MM.1S (cell line): ENCODE measurements around the gene CTNNA2.
A peak's percentile ranks its signal among the peaks of the same experiment; 100 is the strongest.

ENCODE experiments used
- DNase-seq: peaks from one replicate; pipeline ENCODE4 v3.0.0-alpha.2; 2015
- H2AFZ ChIP-seq: fragments of 300-600 bp; sonication (generic); 2 replicates; pipeline ENCODE4 v1.6.0; 2016; ENCODE audit warnings: antibody characterized with exemption, low read length
- H3F3A ChIP-seq: fragments of 300-600 bp; sonication (generic); 2 replicates; pipeline ENCODE4 v1.6.1; 2016; ENCODE audit warnings: mild to moderate bottlenecking, antibody characterized with exemption, low read length, moderate library complexity, mixed read lengths; ENCODE audit not compliant: insufficient read depth
- H3K27ac ChIP-seq: fragments of 300-600 bp; sonication (generic); 2 replicates; pipeline ENCODE4 v1.5.1; 2016; ENCODE audit warnings: mild to moderate bottlenecking, low read length
- H3K27me3 ChIP-seq: fragments of 300-600 bp; sonication (generic); replicated peaks from 2 replicates; pipeline ENCODE4 v1.6.0; 2016; ENCODE audit warnings: low read length; ENCODE audit not compliant: insufficient read depth
- H3K36me3 ChIP-seq: fragments of 300-600 bp; sonication (generic); replicated peaks from 2 replicates; pipeline ENCODE4 v1.6.1; 2016; ENCODE audit warnings: mild to moderate bottlenecking, low read length, mixed read lengths; ENCODE audit not compliant: insufficient read depth
- H3K4me1 ChIP-seq: fragments of 300-600 bp; sonication (generic); 2 replicates; pipeline ENCODE4 v1.6.1; 2016; ENCODE audit warnings: low read length, mixed read lengths
- H3K4me2 ChIP-seq: fragments of 300-600 bp; sonication (generic); 2 replicates; pipeline ENCODE4 v1.6.0; 2016; ENCODE audit warnings: low read depth, low read length
- H3K4me3 ChIP-seq: fragments of 300-600 bp; sonication (generic); 2 replicates; pipeline ENCODE4 v1.5.1; 2016; ENCODE audit warnings: low read length, mixed read lengths
- H3K79me2 ChIP-seq: fragments of 300-600 bp; sonication (generic); 2 replicates; pipeline ENCODE4 v1.6.1; 2016; ENCODE audit warnings: mixed run types, low read length, mixed read lengths
- H3K9ac ChIP-seq: fragments of 300-600 bp; sonication (generic); 2 replicates; pipeline ENCODE4 v1.6.1; 2016; ENCODE audit warnings: low read length, mixed read lengths
- H3K9me2 ChIP-seq: fragments of 300-600 bp; sonication (generic); replicated peaks from 2 replicates; pipeline ENCODE4 v1.6.1; 2016; ENCODE audit warnings: mild to moderate bottlenecking, low read length, mixed read lengths; ENCODE audit not compliant: insufficient read depth
- H3K9me3 ChIP-seq: fragments of 300-600 bp; sonication (generic); replicated peaks from 2 replicates; pipeline ENCODE4 v1.6.1; 2016; ENCODE audit warnings: mild to moderate bottlenecking, low read length, mixed read lengths; ENCODE audit not compliant: insufficient read depth
- H4K20me1 ChIP-seq: fragments of 300-600 bp; sonication (generic); 2 replicates; pipeline ENCODE4 v1.6.1; 2016; ENCODE audit warnings: mild to moderate bottlenecking, low read length, moderate library complexity, mixed read lengths; ENCODE audit not compliant: insufficient read depth
- EZH2 ChIP-seq: fragments of 300-600 bp; sonication (generic); optimal IDR thresholded peaks from 2 replicates; pipeline ENCODE3; 2017; ENCODE audit warnings: low read depth, mild to moderate bottlenecking, antibody characterized with exemption, low read length, mixed read lengths
- EZH2phosphoT487 ChIP-seq: fragments of 300-600 bp; sonication (generic); IDR thresholded peaks from 2 replicates; pipeline ENCODE4 v1.6.1; 2018; ENCODE audit warnings: antibody characterized with exemption, low read length
- TF ChIP-seq, protein P1 (sequence below): fragments of 300-600 bp; sonication (generic); IDR thresholded peaks from 2 replicates; pipeline ENCODE4 v1.5.1; 2016; ENCODE audit warnings: antibody characterized with exemption, low read length, mixed read lengths

The CTNNA2 gene

GRCh38 chr2:80070587-80070986 is 557.7 kb downstream of the CTNNA2 start:
- Histone ChIP-seq H3K36me3 (no peaks in the 10 kb centered on the region), H3K4me3 (no peak overlapping the region), H3K9me3 (no peaks in the 10 kb centered on the region), H3K4me1 (no peaks in the 10 kb centered on the region), H3K27me3 (no peaks in the 10 kb centered on the region), H3K27ac (no peak overlapping the region), H3K79me2 (no peaks in the 10 kb centered on the region), H2AFZ (no peak overlapping the region), H3K9me2 (no peaks in the 10 kb centered on the region), H3F3A (no peaks in the 10 kb centered on the region), H4K20me1 (no peaks in the 10 kb centered on the region), H3K4me2 (no peak overlapping the region), H3K9ac (no peak overlapping the region)
- DNase-seq = no peak
- TF ChIP-seq, protein P1, sequence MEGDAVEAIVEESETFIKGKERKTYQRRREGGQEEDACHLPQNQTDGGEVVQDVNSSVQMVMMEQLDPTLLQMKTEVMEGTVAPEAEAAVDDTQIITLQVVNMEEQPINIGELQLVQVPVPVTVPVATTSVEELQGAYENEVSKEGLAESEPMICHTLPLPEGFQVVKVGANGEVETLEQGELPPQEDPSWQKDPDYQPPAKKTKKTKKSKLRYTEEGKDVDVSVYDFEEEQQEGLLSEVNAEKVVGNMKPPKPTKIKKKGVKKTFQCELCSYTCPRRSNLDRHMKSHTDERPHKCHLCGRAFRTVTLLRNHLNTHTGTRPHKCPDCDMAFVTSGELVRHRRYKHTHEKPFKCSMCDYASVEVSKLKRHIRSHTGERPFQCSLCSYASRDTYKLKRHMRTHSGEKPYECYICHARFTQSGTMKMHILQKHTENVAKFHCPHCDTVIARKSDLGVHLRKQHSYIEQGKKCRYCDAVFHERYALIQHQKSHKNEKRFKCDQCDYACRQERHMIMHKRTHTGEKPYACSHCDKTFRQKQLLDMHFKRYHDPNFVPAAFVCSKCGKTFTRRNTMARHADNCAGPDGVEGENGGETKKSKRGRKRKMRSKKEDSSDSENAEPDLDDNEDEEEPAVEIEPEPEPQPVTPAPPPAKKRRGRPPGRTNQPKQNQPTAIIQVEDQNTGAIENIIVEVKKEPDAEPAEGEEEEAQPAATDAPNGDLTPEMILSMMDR = no peak
- TF ChIP-seq EZH2phosphoT487 (no peak), EZH2 (no peak)

- Histone ChIP-seq H2AFZ (no peak overlapping the region), H3K9me2 (no peaks in the 10 kb centered on the region), H3K79me2 (no peaks in the 10 kb centered on the region), H3K27me3 (no peaks in the 10 kb centered on the region), H3K4me2 (no peak overlapping the region), H3K9ac (no peak overlapping the region), H3K27ac (no peak overlapping the region), H3K4me3 (no peak overlapping the region), H3F3A (no peaks in the 10 kb centered on the region), H3K9me3 (no peaks in the 10 kb centered on the region), H4K20me1 (no peaks in the 10 kb centered on the region), H3K4me1 (no peaks in the 10 kb centered on the region), H3K36me3 (no peaks in the 10 kb centered on the region)
- DNase-seq = no peak
- no peak for TF ChIP-seq EZH2
Observed at GRCh38 chr2:80071941-80072340, 559.1 kb downstream of the CTNNA2 start.

- no peak overlapping the region for H3K9ac ChIP-seq
- H2AFZ ChIP-seq = no peak overlapping the region
- H3K4me1 ChIP-seq = no peaks in the 10 kb centered on the region
- H3K27me3 ChIP-seq = no peaks in the 10 kb centered on the region
- H3F3A ChIP-seq = no peaks in the 10 kb centered on the region
- H3K27ac ChIP-seq = no peak overlapping the region
- H3K79me2 ChIP-seq = no peaks in the 10 kb centered on the region
- no peak overlapping the region for H3K4me3 ChIP-seq
- no peaks in the 10 kb centered on the region for H4K20me1 ChIP-seq
- H3K9me2 ChIP-seq = no peaks in the 10 kb centered on the region
- H3K9me3 ChIP-seq = no peaks in the 10 kb centered on the region
- DNase-seq = peak; percentile 70
- H3K36me3 ChIP-seq = no peaks in the 10 kb centered on the region
- TF ChIP-seq EZH2 (no peak), EZH2phosphoT487 (no peak)
- TF ChIP-seq, protein P1 = peak; percentile 69
- H3K4me2 ChIP-seq = no peak overlapping the region
Observed at GRCh38 chr2:80073134-80073561, 560.3 kb downstream of the CTNNA2 start.

DNA sequence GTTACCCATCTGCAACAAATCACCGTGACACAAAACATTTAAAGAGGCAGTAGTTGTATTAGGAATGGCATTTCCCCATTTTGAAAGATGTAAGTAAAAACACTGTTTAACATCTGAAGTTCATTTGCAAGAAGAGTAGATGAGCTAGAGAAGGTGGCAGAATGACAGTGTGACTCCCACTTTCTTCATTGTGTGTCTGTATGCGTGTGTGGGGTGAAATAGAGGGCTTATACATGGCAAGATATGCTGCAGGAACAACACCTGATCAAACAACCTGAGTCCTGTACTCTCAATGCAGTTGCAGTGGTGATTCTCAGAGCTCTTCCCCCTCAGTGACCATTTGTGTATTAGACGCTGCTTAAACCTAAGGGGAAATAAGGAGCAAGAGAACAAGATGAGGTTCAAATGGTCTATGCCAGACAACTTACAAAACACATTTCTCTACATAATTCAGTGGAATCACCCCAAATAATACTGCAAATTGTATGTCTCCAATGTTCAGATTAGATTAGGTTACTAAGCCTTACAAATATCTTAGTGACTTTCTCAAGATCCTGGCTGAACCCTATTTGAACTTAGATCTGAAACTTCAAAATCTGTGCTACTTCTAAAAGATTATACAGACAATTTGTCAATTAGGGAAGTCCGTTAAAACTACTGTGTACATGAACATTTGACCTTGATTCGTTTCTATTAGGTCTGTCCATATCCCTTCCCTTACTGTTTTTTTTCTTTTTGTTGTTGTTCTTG is 561.6 kb downstream of the CTNNA2 start:
- Histone ChIP-seq H3K9me2 (no peaks in the 10 kb centered on the region), H3K4me3 (no peak overlapping the region), H3K79me2 (no peaks in the 10 kb centered on the region), H3K27ac (no peak overlapping the region), H3K9ac (no peak overlapping the region), H3K4me2 (no peak overlapping the region), H3K9me3 (no peaks in the 10 kb centered on the region), H3K36me3 (no peaks in the 10 kb centered on the region), H4K20me1 (no peaks in the 10 kb centered on the region), H3F3A (no peaks in the 10 kb centered on the region), H3K27me3 (no peaks in the 10 kb centered on the region), H2AFZ (no peak overlapping the region), H3K4me1 (no peaks in the 10 kb centered on the region)
- no peak for DNase-seq
- TF ChIP-seq, protein P1 = no peak
- no peak for TF ChIP-seq EZH2phosphoT487
- no peak for TF ChIP-seq EZH2
